GM13977 (cell line): ENCODE measurements around the gene ZFPM1.

ENCODE experiments used
- DNase-seq: peaks from one replicate; pipeline ENCODE4 v3.0.0; 2012; ENCODE audit warnings: low spot score
- in situ Hi-C: fragments of 300-500 bp; cut with MboI; formaldehyde crosslinking; loops from one replicate; pipeline ENCODE4 v1.12.0; 2022; ENCODE audit warnings: low sequenced_read_pairs, low pct_unique_long_range_greater_than_20kb, mixed read lengths, inconsistent platforms; ENCODE audit not compliant: unreplicated experiment
- TF ChIP-seq, protein P1 (sequence below): IDR thresholded peaks from 2 replicates; pipeline ENCODE4 v1.5.1; 2012; ENCODE audit warnings: mild to moderate bottlenecking, control low read depth; ENCODE audit not compliant: insufficient read depth; ENCODE audit errors: extremely low read depth, missing control alignments

The ZFPM1 gene

GRCh38 chr16:88498576-88499208, 45.6 kb downstream of the ZFPM1 start:
- in situ Hi-C loops: no loop called here
- no peak for DNase-seq
- TF ChIP-seq, protein P1, sequence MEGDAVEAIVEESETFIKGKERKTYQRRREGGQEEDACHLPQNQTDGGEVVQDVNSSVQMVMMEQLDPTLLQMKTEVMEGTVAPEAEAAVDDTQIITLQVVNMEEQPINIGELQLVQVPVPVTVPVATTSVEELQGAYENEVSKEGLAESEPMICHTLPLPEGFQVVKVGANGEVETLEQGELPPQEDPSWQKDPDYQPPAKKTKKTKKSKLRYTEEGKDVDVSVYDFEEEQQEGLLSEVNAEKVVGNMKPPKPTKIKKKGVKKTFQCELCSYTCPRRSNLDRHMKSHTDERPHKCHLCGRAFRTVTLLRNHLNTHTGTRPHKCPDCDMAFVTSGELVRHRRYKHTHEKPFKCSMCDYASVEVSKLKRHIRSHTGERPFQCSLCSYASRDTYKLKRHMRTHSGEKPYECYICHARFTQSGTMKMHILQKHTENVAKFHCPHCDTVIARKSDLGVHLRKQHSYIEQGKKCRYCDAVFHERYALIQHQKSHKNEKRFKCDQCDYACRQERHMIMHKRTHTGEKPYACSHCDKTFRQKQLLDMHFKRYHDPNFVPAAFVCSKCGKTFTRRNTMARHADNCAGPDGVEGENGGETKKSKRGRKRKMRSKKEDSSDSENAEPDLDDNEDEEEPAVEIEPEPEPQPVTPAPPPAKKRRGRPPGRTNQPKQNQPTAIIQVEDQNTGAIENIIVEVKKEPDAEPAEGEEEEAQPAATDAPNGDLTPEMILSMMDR: no peak

GRCh38 chr16:88499292-88499691, 46.2 kb downstream of the ZFPM1 start:
- TF ChIP-seq, protein P1: no peak
- in situ Hi-C loops: no loop called here
- no peak for DNase-seq

GRCh38 chr16:88499836-88500251, 46.8 kb downstream of the ZFPM1 start:
- in situ Hi-C loops: no loop called here
- TF ChIP-seq, protein P1: no peak
- no peak for DNase-seq

- TF ChIP-seq, protein P1: no peak
- in situ Hi-C loops: no loop called here
- DNase-seq: no peak
Observed at GRCh38 chr16:88500255-88500661, 47.2 kb downstream of the ZFPM1 start.

DNA sequence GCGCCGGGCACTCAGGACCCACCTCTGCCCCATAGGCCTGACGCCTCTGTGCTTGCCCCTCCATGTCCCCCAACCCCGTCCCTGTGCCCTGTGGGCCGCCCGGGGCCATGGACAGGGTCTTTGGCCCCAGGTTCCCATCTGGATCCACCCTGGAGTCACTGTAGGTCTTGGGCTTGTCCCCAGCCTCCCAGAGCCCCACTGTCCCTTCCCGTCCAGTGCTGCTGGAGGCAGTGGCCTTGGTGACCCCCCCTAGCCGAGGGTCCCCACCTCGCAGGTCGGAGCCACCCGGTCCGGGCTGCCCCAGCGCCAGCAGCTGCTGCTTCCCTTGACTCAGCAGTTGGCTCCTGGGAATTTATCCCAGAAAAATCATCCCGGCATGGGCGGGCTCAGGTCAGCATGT, 49.3 kb downstream of the ZFPM1 start:
- TF ChIP-seq, protein P1: no peak
- DNase-seq: no peak
- in situ Hi-C loops: no loop called here

GRCh38 chr16:88502776-88503280, 49.7 kb downstream of the ZFPM1 start:
- in situ Hi-C loops: no loop called here
- TF ChIP-seq, protein P1: no peak
- DNase-seq: no peak
